HepG2 (cell line): ENCODE measurements around the gene SEC62. TPM values are rescaled to one million over a fixed set of nuclear protein-coding genes. Genes with fewer than 3 reads are reported as not detected.

ENCODE experiments used
- FOXJ3 ChIP-seq: sonication (generic); formaldehyde crosslinking; IDR thresholded peaks from 2 replicates; pipeline ENCODE4 v1.4.0; 2020; ENCODE audit warnings: missing genetic modification reagents, mild to moderate bottlenecking, borderline replicate concordance
- GATAD2A ChIP-seq: IDR thresholded peaks from 2 replicates; pipeline ENCODE4 v1.6.1; 2016
- GTF2F1 ChIP-seq: fragments of 150-350 bp; IDR thresholded peaks from 2 replicates; pipeline ENCODE4 v1.6.1; 2014; ENCODE audit warnings: low read length
- HIC2 ChIP-seq: sonication (generic); formaldehyde crosslinking; IDR thresholded peaks from 2 replicates; pipeline ENCODE4 v1.9.0; 2022; ENCODE audit warnings: low read depth, missing genetic modification reagents
- ZNF207 ChIP-seq: fragments of 450-650 bp; IDR thresholded peaks from 2 replicates; pipeline ENCODE4 v1.6.1; 2016; ENCODE audit warnings: antibody characterized with exemption, borderline replicate concordance
- ZNF235 ChIP-seq: sonication (generic); formaldehyde crosslinking; IDR thresholded peaks from 2 replicates; pipeline ENCODE4 v1.8.1; 2023; ENCODE audit warnings: mild to moderate bottlenecking, missing genetic modification reagents, borderline replicate concordance
- ZNF260 ChIP-seq: sonication (generic); formaldehyde crosslinking; IDR thresholded peaks from 2 replicates; pipeline ENCODE4 v1.4.0; 2020; ENCODE audit warnings: missing genetic modification reagents, low read depth, mild to moderate bottlenecking, borderline replicate concordance
- ZNF318 ChIP-seq: sonication (generic); formaldehyde crosslinking; IDR thresholded peaks from 2 replicates; pipeline ENCODE4 v1.4.0; 2020; ENCODE audit warnings: mild to moderate bottlenecking, missing genetic modification reagents
- ZNF460 ChIP-seq: sonication (generic); formaldehyde crosslinking; IDR thresholded peaks from 2 replicates; pipeline ENCODE4 v1.5.1; 2020; ENCODE audit warnings: missing genetic modification reagents, mild to moderate bottlenecking, borderline replicate concordance
- ZNF513 ChIP-seq: sonication (generic); formaldehyde crosslinking; conservative IDR thresholded peaks from 2 replicates; pipeline ENCODE4 v1.5.0; 2020; ENCODE audit warnings: missing genetic modification reagents
- polyA plus RNA-seq, 8 experiments: library from polyadenylated mRNA; depleted of rRNA in 3 of 8; stranded (reverse) in 7 of 8; unstranded in 1 of 8; fragments of >200 nt; fragmentation: Illumina TruSeq in 4 of 8; extraction: Trizol in 4 of 8; gene quantifications; 2 replicates each; pipeline versions ENCODE4 v1.2.1 to v1.2.3, GENCODE V29; 2011 to 2016; ENCODE audit warnings: low read depth in 4 of 8, missing spikeins in 1 of 8, mixed read lengths in 1 of 8; ENCODE audit not compliant: insufficient read depth in 1 of 8
- total RNA-seq, 5 experiments: library from RNA; depleted of rRNA; stranded (reverse); fragments of >200 nt; fragmentation: Illumina TruSeq; extraction: Trizol; gene quantifications; 2 replicates each; pipeline ENCODE4 v1.2.3, GENCODE V29; 2016; ENCODE audit warnings: low read depth in 1 of 5
- TF ChIP-seq, protein P1 (sequence below), 2 experiments: sonication (generic) in 1 of 2; formaldehyde crosslinking in 1 of 2; IDR thresholded peaks; 2 replicates each; pipeline versions ENCODE4 v1.6.1 to v1.9.0; 2014 to 2022; ENCODE audit warnings: antibody characterized with exemption in 1 of 2, borderline replicate concordance in 1 of 2, inconsistent platforms in 1 of 2, low read depth in 1 of 2, missing genetic modification reagents in 1 of 2

SEC62 gene
- total and polyA plus RNA-seq, 2 of the 13 experiments (the other 11 are each of a cell fraction or from before 2014, with no cell fraction given), result 54.0 to 68.7 TPM

DNA sequence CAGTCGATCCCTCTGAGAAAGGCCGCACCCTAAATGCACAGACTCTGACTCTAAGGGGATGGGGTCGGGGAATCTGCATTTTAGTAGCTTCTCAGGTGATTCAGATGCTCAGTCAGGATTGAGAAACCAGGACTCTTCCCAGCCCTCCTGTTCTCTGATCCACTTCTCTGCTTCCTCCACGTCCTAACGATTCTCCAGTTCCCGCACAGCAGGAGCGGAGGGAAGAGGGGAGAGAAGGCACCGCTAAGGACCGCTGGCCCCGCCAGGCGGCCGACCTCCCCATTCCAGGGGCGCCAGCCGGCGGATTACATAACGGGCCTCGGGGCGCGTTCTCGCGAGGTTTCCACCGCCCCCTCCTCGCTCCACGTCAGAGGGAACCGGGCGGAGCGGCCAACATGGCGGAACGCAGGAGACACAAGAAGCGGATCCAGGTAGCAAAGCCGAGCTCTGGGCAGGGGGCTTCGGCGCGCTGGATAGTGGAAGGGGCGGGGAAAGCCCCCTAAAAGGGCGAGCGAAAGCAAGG lies at the start of gene SEC62 (continued):
- no peak for TF ChIP-seq ZNF260
- TF ChIP-seq GATAD2A (CRISPR knock-in tag), result peak; percentile 89
- peak; percentile 59; the same call in 1 of the 2 replicates for TF ChIP-seq ZNF460
- no peak for TF ChIP-seq HIC2 (CRISPR knock-in tag)
- no peak for TF ChIP-seq ZNF513 (CRISPR knock-in tag)
- no peak for TF ChIP-seq GTF2F1
- TF ChIP-seq ZNF318 (CRISPR knock-in tag), result no peak
- TF ChIP-seq ZNF235 (CRISPR knock-in tag), result no peak
- TF ChIP-seq, protein P1, sequence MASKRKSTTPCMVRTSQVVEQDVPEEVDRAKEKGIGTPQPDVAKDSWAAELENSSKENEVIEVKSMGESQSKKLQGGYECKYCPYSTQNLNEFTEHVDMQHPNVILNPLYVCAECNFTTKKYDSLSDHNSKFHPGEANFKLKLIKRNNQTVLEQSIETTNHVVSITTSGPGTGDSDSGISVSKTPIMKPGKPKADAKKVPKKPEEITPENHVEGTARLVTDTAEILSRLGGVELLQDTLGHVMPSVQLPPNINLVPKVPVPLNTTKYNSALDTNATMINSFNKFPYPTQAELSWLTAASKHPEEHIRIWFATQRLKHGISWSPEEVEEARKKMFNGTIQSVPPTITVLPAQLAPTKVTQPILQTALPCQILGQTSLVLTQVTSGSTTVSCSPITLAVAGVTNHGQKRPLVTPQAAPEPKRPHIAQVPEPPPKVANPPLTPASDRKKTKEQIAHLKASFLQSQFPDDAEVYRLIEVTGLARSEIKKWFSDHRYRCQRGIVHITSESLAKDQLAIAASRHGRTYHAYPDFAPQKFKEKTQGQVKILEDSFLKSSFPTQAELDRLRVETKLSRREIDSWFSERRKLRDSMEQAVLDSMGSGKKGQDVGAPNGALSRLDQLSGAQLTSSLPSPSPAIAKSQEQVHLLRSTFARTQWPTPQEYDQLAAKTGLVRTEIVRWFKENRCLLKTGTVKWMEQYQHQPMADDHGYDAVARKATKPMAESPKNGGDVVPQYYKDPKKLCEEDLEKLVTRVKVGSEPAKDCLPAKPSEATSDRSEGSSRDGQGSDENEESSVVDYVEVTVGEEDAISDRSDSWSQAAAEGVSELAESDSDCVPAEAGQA (IDR thresholded peaks at IDR 0.05; ENCODE audit: low read depth), result peak; percentile 86
- TF ChIP-seq, protein P1 (CRISPR knock-in tag; IDR thresholded peaks at IDR 0.05; ENCODE audit: borderline replicate concordance), result no peak
- TF ChIP-seq FOXJ3 (CRISPR knock-in tag), result peak; percentile 74; the same call in 1 of the 2 replicates
- no peak for TF ChIP-seq ZNF207
